Measurements from ENCODE around the gene TMEM98.

DNA sequence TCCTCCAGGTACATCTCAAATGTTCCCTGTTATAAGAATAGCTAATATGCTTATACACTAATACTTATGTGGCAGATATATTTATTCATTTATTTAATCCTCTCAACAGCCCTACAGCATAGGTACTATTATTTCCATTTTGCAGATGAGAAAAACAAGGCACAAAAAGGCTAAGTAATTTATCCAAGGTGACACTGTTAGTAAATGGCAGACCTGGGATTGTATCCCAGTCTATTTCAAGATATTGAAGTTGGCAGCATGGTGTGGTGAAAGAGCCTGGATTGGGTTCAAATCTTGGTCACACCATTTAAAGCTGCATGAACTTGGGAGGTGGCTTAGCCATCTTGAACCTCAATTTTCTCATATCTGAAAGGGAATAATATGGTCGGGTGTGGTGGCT, 27.2 kb downstream of the TMEM98 start:
- TF ChIP-seq, protein P1, sequence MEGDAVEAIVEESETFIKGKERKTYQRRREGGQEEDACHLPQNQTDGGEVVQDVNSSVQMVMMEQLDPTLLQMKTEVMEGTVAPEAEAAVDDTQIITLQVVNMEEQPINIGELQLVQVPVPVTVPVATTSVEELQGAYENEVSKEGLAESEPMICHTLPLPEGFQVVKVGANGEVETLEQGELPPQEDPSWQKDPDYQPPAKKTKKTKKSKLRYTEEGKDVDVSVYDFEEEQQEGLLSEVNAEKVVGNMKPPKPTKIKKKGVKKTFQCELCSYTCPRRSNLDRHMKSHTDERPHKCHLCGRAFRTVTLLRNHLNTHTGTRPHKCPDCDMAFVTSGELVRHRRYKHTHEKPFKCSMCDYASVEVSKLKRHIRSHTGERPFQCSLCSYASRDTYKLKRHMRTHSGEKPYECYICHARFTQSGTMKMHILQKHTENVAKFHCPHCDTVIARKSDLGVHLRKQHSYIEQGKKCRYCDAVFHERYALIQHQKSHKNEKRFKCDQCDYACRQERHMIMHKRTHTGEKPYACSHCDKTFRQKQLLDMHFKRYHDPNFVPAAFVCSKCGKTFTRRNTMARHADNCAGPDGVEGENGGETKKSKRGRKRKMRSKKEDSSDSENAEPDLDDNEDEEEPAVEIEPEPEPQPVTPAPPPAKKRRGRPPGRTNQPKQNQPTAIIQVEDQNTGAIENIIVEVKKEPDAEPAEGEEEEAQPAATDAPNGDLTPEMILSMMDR (optimal IDR thresholded peaks at IDR 0.05 in 1 of 3, IDR thresholded peaks at IDR 0.05 in 1 of 3, conservative IDR thresholded peaks at IDR 0.05 in 1 of 3; ENCODE audit: extremely low read depth in 1 of 3, insufficient read depth in 2 of 3, low read length in 3 of 3), result no peak
- TF ChIP-seq EZH2 (IDR thresholded peaks at IDR 0.05; ENCODE audit: low read length), result no peak
